SK-N-SH (cell line): Measurements from ENCODE around the gene NCF4.

Experiments
- POLR2AphosphoS5 ChIP-seq: IDR thresholded peaks from 2 replicates; pipeline ENCODE4 v1.6.1; 2012; ENCODE audit warnings: low read depth, low read length
- SIN3A ChIP-seq: IDR thresholded peaks from 2 replicates; pipeline ENCODE4 v1.6.1; 2012; ENCODE audit warnings: low read depth, mild to moderate bottlenecking, low read length, moderate library complexity, borderline replicate concordance
- TF ChIP-seq, protein P1 (sequence below): IDR thresholded peaks from 2 replicates; pipeline ENCODE4 v1.6.1; 2012; ENCODE audit warnings: mild to moderate bottlenecking, low read depth, low read length, moderate library complexity
- TF ChIP-seq, protein P2 (sequence below): fragments of 200-600 bp; sonication (generic); IDR thresholded peaks from 2 replicates; pipeline ENCODE4 v1.6.1; 2017; ENCODE audit warnings: antibody characterized with exemption, mild to moderate bottlenecking, moderate library complexity

DNA sequence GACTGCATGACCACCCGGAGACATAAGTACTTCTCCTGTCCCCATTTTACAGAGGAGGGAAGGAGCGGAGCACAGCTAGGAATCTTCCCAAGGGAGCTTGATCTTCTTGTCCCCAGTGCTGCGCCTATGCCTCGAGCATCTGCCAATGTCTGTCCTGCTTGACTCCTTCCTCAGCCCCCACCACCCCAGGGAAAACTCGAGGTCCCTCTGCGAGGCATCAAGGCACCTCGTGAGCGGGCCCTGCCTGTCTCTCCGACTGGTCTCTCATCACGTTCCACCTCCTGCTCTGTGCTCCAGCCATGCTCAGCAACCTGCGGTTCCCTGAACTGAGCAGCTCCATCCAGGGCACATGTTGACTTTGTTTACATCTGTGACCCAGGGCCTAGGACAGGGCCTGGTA, 2.5 kb downstream of the NCF4 start:
- TF ChIP-seq POLR2AphosphoS5, result no peak
- no peak for TF ChIP-seq SIN3A
- TF ChIP-seq, protein P1, sequence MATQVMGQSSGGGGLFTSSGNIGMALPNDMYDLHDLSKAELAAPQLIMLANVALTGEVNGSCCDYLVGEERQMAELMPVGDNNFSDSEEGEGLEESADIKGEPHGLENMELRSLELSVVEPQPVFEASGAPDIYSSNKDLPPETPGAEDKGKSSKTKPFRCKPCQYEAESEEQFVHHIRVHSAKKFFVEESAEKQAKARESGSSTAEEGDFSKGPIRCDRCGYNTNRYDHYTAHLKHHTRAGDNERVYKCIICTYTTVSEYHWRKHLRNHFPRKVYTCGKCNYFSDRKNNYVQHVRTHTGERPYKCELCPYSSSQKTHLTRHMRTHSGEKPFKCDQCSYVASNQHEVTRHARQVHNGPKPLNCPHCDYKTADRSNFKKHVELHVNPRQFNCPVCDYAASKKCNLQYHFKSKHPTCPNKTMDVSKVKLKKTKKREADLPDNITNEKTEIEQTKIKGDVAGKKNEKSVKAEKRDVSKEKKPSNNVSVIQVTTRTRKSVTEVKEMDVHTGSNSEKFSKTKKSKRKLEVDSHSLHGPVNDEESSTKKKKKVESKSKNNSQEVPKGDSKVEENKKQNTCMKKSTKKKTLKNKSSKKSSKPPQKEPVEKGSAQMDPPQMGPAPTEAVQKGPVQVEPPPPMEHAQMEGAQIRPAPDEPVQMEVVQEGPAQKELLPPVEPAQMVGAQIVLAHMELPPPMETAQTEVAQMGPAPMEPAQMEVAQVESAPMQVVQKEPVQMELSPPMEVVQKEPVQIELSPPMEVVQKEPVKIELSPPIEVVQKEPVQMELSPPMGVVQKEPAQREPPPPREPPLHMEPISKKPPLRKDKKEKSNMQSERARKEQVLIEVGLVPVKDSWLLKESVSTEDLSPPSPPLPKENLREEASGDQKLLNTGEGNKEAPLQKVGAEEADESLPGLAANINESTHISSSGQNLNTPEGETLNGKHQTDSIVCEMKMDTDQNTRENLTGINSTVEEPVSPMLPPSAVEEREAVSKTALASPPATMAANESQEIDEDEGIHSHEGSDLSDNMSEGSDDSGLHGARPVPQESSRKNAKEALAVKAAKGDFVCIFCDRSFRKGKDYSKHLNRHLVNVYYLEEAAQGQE, result no peak
- TF ChIP-seq, protein P2, sequence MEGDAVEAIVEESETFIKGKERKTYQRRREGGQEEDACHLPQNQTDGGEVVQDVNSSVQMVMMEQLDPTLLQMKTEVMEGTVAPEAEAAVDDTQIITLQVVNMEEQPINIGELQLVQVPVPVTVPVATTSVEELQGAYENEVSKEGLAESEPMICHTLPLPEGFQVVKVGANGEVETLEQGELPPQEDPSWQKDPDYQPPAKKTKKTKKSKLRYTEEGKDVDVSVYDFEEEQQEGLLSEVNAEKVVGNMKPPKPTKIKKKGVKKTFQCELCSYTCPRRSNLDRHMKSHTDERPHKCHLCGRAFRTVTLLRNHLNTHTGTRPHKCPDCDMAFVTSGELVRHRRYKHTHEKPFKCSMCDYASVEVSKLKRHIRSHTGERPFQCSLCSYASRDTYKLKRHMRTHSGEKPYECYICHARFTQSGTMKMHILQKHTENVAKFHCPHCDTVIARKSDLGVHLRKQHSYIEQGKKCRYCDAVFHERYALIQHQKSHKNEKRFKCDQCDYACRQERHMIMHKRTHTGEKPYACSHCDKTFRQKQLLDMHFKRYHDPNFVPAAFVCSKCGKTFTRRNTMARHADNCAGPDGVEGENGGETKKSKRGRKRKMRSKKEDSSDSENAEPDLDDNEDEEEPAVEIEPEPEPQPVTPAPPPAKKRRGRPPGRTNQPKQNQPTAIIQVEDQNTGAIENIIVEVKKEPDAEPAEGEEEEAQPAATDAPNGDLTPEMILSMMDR, result no peak
